ENCODE data around the gene APCS. TPM values are rescaled to one million over a fixed set of nuclear protein-coding genes. Genes with fewer than 3 reads are reported as not detected.

APCS gene
- total RNA-seq, 1 experiment from 2014 or later: not detected

DNA sequence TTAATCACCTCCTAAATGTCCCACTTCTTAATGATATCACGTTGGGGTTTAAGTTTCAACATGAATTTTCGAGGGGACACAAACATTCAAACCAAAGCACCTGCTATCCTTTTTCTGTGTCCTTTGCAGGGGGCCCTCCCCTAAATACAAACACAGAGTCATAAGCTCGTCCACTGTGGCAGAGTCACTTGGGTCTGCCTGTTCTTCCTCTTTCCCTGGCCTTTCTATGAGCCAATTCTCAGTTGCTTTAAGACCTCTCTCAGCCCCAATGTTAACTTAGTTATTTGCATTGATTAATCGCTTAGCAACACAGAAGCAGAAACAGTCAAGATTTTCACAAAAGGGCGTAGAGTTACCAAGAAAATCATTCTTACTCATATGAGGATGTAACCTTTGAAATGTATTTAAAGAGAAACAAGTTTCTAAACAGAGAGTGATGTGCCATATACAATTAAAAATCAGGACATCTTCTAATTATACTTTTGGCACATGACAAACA, 14.9 kb downstream of the APCS start:
- POLR2A ChIA-PET: no interaction called here
- CTCF ChIA-PET: no interaction called here
- H3K27me3 Mint-ChIP-seq (ENCODE audit: insufficient read depth, unreplicated experiment): no peaks in the 10 kb centered on the region

DNA sequence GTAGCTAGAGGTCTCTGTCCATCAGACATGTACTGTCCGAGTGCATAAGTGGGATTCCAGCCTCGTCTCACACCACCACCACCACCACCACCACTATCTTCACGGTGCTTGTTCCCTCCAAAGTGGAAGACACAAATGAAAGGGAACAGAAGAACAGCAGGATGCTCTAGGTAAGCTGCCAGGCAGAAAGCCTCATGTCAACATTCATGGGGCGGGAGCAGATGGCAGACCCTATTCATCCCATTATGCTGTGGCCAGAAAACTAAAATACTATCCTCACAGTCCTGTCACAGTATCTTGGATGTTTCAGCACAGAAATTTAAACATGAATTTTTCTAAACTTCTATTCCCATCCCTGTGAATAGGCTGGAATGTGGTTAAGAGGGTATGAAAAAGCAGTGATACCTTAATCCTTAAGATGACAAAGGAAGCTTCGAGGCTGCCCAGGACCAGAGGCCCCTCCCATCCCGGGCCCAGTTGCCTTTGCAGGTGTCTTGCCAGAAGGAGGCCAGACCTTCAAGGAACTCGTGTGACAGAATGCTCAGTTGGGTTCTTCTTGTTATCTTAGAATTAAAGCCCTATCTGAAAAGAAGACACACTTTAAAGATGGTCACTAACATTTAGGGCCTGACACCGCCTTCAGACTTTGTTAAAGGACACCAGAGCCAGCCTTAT, 24.7 kb downstream of the APCS start:
- H3K4me3 Mint-ChIP-seq (ENCODE audit: unreplicated experiment): no peak overlapping the region
- H3K4me1 Mint-ChIP-seq (ENCODE audit: insufficient read depth, unreplicated experiment): peaks cover 7% of the 10 kb centered on the region
- TF ChIP-seq, protein P1, sequence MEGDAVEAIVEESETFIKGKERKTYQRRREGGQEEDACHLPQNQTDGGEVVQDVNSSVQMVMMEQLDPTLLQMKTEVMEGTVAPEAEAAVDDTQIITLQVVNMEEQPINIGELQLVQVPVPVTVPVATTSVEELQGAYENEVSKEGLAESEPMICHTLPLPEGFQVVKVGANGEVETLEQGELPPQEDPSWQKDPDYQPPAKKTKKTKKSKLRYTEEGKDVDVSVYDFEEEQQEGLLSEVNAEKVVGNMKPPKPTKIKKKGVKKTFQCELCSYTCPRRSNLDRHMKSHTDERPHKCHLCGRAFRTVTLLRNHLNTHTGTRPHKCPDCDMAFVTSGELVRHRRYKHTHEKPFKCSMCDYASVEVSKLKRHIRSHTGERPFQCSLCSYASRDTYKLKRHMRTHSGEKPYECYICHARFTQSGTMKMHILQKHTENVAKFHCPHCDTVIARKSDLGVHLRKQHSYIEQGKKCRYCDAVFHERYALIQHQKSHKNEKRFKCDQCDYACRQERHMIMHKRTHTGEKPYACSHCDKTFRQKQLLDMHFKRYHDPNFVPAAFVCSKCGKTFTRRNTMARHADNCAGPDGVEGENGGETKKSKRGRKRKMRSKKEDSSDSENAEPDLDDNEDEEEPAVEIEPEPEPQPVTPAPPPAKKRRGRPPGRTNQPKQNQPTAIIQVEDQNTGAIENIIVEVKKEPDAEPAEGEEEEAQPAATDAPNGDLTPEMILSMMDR (IDR thresholded peaks at IDR 0.05; ENCODE audit: unreplicated experiment): no peak
- no peak overlapping the region for H3K27ac Mint-ChIP-seq (ENCODE audit: low read depth, unreplicated experiment)
- BruUV-seq (replicated peaks): no TSS peak
- intact Hi-C loops (cut with micrococcal nuclease): no loop called here
- CTCF ChIA-PET: no interaction called here
- H3K9me3 Mint-ChIP-seq (ENCODE audit: unreplicated experiment): peaks cover 23% of the 10 kb centered on the region
- H3K36me3 Mint-ChIP-seq (ENCODE audit: insufficient read depth, unreplicated experiment): no peaks in the 10 kb centered on the region
- POLR2A ChIA-PET: no interaction called here
- DNase-seq (ENCODE audit: unreplicated experiment): no peak
- no peaks in the 10 kb centered on the region for H3K27me3 Mint-ChIP-seq (ENCODE audit: insufficient read depth, unreplicated experiment)

More for the DNA sequence above, 14.9 kb downstream of the APCS start:
- Mint-ChIP-seq H3K36me3 (ENCODE audit: insufficient read depth, unreplicated experiment) (no peaks in the 10 kb centered on the region), H3K4me3 (ENCODE audit: unreplicated experiment) (no peak overlapping the region), H3K9me3 (ENCODE audit: unreplicated experiment) (peaks cover 37% of the 10 kb centered on the region), H3K4me1 (ENCODE audit: insufficient read depth, unreplicated experiment) (peaks cover 46% of the 10 kb centered on the region), H3K27ac (ENCODE audit: low read depth, unreplicated experiment) (no peak overlapping the region)
- no peak for DNase-seq (ENCODE audit: unreplicated experiment)
- no TSS peak for BruUV-seq (replicated peaks)
- intact Hi-C loops (cut with micrococcal nuclease): no loop called here
- TF ChIP-seq, protein P1 (IDR thresholded peaks at IDR 0.05; ENCODE audit: unreplicated experiment): no peak

DNA sequence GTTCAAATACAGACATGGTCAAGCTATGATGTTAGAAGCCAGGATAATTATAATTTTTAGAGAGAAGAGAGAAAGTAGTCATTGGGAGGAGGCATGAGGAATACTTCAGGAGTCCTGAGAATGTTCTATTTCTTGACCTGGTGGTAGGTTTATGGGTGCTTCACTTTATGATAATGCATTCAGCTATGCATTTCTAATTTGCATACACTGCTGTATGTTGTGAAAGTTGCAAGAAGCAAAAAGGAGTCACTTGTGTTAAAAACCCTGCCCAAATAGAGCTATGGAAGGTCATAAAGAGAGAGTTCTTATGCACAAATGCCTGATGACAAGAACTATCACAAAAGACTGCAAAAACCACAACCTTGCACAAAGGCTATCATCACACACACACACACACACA, 45.3 kb downstream of the APCS start:
- ChIA-PET CTCF (interaction anchor here (0.6 kb wide), 1 partner anchor 501 kb away, joined by 4 read pairs; no protein-coding TSS in a partner anchor), POLR2A (no interaction called here)
- Mint-ChIP-seq H3K4me1 (ENCODE audit: insufficient read depth, unreplicated experiment) (no peaks in the 10 kb centered on the region), H3K27ac (ENCODE audit: low read depth, unreplicated experiment) (no peak overlapping the region), H3K27me3 (ENCODE audit: insufficient read depth, unreplicated experiment) (no peaks in the 10 kb centered on the region), H3K36me3 (ENCODE audit: insufficient read depth, unreplicated experiment) (no peaks in the 10 kb centered on the region), H3K9me3 (ENCODE audit: unreplicated experiment) (peaks cover 8% of the 10 kb centered on the region), H3K4me3 (ENCODE audit: unreplicated experiment) (no peak overlapping the region)
- intact Hi-C loops (cut with micrococcal nuclease): no loop called here
- no TSS peak for BruUV-seq (replicated peaks)
- no peak for DNase-seq (ENCODE audit: unreplicated experiment)
- TF ChIP-seq, protein P1 (IDR thresholded peaks at IDR 0.05; ENCODE audit: unreplicated experiment): no peak

Other genes with a start within 250 kb of the APCS start
- gene OR10J4, start 155.6 kb upstream of the APCS start, total RNA-seq (2022): not detected in 2 replicates
- not detected in 2 replicates for gene OR10J1, start 148.1 kb upstream of the APCS start, total RNA-seq (2022)
- gene OR10J5, start 51.8 kb upstream of the APCS start, total RNA-seq (2022): not detected in 2 replicates
- gene CRP, start 126.8 kb downstream of the APCS start, total RNA-seq (2022): 0.26 and 0.54 TPM in 2 replicates
- 119 and 178 TPM in 2 replicates for gene DUSP23, start 193.1 kb downstream of the APCS start, total RNA-seq (2022)
- gene FCRL6, start 214.5 kb downstream of the APCS start, total RNA-seq (2022): not detected in 2 replicates
- gene SLAMF8, start 239.0 kb downstream of the APCS start, total RNA-seq (2022): not detected in 2 replicates

Measured in MCF 10A (cell line).